RCC 7860 (cell line): ENCODE results near the gene KRT77.

Experiments
- DNase-seq: peaks from one replicate; pipeline ENCODE4 v3.0.0-alpha.2; 2015; ENCODE audit warnings: low spot score
- FAIRE-seq: peaks from 2 replicates; lab custom pipeline; 2012; peaks lifted over from hg19 to GRCh38; lab: Jason Lieb, UNC

Gene KRT77

DNA sequence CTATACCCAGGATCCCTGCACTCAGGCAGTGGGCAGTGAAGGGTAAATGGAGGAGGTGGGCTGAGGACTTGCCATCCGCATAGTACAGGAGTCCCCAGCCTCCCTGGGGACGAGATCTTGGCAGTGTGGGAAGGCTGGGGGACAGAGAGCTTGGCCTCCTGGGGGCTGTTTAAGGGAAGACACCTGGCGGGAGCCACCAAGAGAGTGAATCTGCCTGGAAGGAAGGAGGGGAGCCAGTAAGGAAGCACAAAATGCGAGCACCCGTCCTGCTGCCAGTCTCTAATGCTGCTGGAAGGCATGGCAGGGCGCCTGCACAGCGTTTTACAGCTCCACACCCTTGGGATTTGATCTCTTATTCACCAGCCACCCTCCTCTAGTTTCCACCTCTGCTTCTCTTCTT, 43.9 kb downstream of the KRT77 start:
- DNase-seq (no peak), FAIRE-seq (no peak)

DNA sequence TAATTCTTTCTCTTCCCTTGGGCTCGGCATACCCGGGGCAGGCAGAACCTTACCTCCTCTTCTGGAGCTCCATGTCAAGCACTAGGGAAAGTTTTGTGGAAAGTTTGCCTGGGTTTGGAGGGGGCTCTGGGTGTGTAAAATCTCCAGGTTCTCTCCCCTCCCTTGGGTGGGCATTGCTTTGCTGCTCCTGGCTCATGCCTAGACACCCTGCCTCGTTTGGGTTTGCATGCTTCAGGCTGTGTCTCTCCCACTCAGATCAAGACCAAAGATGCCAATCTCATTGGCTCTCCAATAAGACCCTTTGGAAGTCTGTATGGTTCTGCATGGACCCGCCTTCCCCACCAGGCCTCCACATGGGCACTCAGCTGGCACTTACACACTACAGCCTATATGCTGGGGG, 45.1 kb downstream of the KRT77 start:
- DNase-seq (no peak), FAIRE-seq (no peak)

GRCh38 chr12:52657250-52657902, 45.9 kb downstream of the KRT77 start:
- no peak for DNase-seq
- FAIRE-seq = no peak

DNA sequence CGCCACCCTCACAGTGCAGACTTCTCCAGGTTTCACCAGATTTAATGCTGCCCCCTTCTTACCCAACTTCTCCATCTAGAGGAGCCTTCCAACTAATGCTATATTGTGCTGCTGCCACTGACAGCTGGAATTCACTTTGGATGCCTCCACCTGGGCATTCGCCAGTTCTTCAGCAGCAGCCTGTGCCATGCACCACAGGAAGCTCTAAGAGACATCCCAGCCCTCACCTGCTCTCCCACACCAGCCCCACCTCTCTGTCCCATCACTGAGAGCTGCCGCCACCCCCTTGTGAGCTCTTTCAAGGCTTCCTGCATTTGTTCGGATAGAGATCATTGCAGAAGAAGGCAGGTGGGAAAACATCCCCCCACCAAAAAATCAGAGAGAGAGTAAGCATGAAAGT, 46.7 kb downstream of the KRT77 start:
- FAIRE-seq = no peak
- DNase-seq = no peak

- peak; percentile 29 for DNase-seq
- no peak for FAIRE-seq
Observed at GRCh38 chr12:52655720-52656124, 47.6 kb downstream of the KRT77 start.

DNA sequence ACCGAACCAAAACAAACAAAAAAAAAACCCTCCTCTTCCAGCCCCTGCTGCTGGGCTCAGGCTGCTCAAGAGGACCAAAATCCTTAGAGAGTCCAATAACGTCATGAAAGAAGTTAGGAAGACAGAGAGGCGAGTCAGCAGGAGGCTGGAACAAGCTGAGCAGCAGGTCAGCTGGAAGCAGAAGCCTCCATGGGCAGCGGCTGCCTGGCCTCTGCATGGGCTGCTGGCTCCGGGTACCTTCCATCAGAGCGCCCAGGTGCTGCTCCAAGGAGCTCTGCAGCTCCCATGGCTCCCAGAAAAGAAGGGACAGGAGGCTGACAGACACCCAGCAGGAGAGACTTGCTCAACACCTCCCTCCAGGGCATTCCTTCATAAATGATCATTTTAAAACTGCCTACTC, 48.1 kb downstream of the KRT77 start:
- FAIRE-seq = no peak
- DNase-seq = no peak

- DNase-seq (no peak), FAIRE-seq (no peak)
Observed at GRCh38 chr12:52651726-52652261, 51.5 kb downstream of the KRT77 start, which contains the start of gene KRT2. Gene KRT2 (minus strand): TSS chr12:52652211. CDS start chr12:52652142, 69 bp downstream.

DNA sequence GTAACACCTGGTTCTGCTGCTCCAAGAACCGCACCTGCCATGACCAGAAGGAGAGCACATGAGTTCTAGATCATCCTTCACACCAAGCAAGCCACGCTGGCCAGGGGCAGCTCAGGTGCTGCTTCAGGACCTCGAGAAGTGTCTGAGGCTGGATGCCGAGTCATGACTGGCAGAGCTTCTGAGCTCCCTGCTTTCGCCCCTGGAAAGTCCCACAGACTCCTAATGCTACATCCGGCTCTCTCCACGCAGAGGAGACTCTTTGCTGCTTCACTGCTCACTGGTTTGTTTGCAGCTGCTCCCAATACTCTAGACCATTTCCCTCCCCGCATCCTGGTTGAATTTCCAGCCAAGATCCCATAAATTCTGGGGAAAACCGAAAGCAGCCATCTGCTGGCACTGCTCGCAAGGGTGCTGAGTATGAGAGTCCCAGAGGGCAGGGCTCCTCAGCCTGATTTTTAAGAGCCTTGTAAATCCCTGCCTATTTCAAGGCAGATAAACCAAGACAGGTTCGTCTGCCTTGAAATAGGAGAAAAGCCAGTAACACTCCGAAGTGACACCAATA, 52.7 kb downstream of the KRT77 start:
- DNase-seq = peak; percentile 49
- no peak for FAIRE-seq

DNA sequence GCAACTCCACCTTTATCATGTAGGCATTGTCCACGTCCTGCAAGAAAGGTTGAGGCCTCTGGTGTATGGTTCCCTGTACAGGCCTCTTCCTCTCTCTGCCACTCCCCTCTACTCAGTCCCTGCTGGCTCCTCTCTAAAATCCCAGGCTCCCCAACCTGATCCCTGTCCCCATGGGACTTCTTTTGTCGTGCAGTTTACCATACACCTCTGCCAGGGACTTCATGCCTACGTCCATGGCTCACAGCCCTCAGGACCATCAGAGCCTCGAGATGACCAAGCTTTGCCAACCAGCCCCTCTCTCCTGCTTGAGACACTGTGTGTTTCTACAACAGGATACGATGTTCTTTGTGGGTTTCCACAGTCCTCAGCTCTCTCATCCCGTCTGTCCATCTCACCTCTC, 54.3 kb downstream of the KRT77 start:
- DNase-seq = no peak
- FAIRE-seq = no peak

- no peak for FAIRE-seq
- DNase-seq = no peak
Observed at GRCh38 chr12:52648012-52648550, 55.2 kb downstream of the KRT77 start.

DNA sequence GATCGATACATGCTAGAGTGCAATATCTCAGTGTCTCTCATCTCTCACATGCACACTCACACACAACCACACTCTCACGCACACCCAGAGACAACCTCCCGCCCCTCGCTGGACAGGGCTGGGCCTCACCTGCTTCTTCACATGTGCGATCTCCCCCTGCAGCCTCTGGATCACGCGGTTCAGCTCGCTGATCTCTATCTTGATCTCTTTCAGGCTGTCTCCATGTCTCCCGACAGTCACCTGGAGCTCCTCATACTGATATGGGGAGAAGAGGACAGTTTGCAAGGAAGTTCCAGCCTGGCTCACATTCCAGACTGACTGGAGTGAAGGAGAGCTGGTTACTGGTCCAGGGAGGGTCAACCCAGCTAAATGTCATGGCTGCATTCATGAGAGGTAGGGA, 55.7 kb downstream of the KRT77 start:
- no peak for DNase-seq
- no peak for FAIRE-seq

DNA sequence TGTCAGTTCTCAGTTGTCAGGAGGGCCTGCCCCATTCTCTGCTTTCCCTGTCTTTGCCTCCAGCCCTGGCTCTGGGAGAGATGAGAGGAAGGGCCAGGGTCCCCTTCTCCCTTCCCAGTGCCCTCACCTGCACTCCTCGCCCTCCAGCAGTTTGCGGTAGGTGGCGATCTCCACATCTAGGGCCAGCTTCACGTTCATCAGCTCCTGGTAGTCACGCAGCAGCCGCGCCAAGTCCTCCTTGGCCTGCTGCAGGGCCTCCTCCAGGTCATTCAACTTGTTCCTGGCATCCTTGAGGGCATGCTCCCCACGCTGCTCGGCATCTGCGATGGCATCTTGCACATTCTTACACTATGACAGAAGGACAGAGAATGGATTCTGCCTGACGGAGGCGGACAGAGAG, 56.7 kb downstream of the KRT77 start:
- DNase-seq (no peak), FAIRE-seq (no peak)

DNA sequence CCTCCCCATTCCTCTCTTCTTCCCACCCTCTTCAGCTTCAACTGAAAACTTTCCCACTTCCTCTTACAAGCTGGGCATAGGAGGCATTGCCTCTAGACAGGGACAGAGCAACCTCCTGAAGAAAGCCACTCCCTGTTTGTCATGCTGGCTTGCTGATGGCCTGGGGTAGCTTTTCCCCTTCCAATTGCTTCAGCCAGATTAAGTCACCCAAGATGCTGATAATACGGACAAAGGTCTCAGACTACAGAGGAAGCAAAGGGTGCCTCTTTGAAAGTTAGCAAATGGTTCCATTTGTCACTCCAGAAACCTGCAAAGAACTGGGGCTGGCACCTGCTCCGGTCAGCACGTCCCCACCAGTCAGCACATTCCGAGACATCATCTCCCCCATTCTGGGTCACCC, 57.3 kb downstream of the KRT77 start:
- no peak for DNase-seq
- FAIRE-seq = no peak

DNA sequence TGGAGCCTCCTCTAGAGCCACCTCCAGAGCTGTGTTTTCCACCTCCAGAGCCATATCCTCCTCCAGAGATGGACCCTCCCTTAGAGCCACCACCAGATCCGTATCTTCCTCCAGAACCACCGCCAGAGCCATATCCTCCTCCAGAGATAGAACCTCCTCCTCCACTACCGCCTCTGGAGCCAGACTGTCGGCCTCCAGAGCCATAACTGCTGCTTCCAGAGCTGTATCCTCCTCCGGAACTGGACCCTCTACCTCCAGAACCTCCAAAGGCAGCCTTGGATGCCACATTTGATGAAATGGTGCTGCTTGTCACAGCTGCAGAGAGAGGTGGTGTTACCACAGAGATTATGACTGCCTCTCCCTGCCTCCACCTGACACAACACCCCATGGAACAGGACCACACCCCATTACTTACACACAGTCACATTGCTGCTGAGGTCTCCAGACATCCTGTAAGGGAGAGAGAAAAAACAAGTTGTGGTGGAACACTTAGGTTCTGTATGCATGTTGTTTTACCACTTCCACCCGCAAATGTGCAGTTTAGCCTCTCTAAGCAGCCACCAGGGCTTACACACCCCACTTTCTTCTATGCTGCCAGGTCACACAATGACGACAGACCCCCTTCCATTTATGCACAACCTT, 58.1 kb downstream of the KRT77 start:
- no peak for FAIRE-seq
- no peak for DNase-seq

DNA sequence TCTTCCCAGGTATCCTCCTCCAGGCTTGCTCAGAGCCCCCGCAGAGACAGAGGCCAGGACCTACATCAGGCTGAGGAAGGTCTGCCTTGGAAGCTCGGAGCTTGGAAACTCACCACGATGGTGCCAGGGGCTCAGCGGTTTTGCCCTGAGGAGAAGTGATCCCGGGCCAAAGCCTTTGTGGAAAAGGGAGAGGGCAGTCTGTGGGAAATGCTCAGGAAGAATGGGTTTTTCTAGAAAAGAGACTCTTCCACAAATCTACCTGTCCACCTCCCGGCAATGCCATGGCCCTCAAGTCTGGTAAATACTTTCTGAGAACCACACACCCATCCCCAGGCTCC, 59.3 kb downstream of the KRT77 start:
- no peak for FAIRE-seq

DNA sequence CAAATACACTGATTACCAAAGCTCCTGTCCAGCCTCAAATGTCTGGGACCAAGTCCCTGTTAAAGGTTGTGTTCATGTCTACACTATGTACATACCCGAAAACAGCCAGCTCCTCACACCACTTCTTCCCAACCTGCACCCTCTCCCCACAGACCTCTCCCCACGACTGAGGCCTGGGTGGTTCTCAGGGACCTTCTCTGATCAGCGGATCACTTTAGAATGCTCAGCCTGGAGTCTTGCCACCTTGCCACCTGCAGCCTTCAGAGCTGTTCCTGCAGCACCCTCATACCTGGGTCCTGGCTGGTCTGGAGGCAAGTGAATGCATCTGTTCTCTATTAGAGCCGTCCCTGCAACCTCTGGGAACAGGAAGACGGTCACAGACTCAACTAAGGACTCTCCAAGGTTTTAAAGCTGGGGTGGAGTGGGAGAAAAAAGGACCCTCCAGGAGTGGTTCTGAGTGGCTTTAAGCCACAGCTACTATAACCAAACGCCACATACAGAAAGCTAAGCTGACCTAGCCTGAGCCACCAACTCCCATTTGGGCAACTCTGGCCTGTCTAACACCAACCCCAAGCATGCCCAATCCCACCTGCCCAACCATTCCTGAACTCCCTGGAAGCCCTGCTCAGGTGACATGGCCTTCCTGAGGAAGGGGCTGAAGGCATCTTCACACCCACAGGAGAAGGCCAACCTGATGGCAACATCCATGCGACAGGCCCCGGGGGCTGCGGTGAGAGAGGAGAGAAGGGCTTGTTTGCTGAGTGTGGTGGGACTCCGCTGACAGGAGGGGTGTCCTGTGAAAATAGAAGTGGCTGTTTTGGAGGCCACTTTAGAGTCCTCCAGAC, 59.9 kb downstream of the KRT77 start:
- DNase-seq (no peak), FAIRE-seq (no peak)

More for the DNA sequence above, 59.3 kb downstream of the KRT77 start:
- DNase-seq = no peak

- no peak for FAIRE-seq
- no peak for DNase-seq
Observed at GRCh38 chr12:52641468-52641867, 61.9 kb downstream of the KRT77 start.
